Spleen (tissue), 11 donors: ENCODE results near the gene PNCK. TPM values are rescaled to one million over a fixed set of nuclear protein-coding genes. Genes with fewer than 3 reads are reported as not detected.

Experiments used
- DNase-seq: peaks from one replicate; pipeline ENCODE4 v3.0.0-alpha.2; 2020
- H3K27ac ChIP-seq, 8 donors: fragments of 200-600 bp; sonication (generic) in 7 of 8; 1 replicate in 4 of 8; 2 replicates in 4 of 8; pipeline versions ENCODE4 v1.5.0 to v1.8.0; 2016 to 2021; ENCODE audit warnings: inconsistent platforms in 4 of 8, mild to moderate bottlenecking in 4 of 8, moderate library complexity in 1 of 8
- H3K27me3 ChIP-seq, 7 donors: fragments of 200-600 bp; sonication (generic) in 6 of 7; replicated peaks in 1 of 7; 1 replicate in 4 of 7; 2 replicates in 3 of 7; pipeline versions ENCODE4 v1.5.0 to v1.8.0; 2016 to 2021; ENCODE audit warnings: inconsistent platforms in 3 of 7, mild to moderate bottlenecking in 1 of 7
- H3K36me3 ChIP-seq, 6 donors: fragments of 200-600 bp; sonication (generic) in 5 of 6; 1 replicate in 4 of 6; 2 replicates in 2 of 6; pipeline versions ENCODE4 v1.5.0 to v1.8.0; 2016 to 2021; ENCODE audit warnings: inconsistent platforms in 2 of 6
- H3K4me1 ChIP-seq, 6 donors: fragments of 200-600 bp; sonication (generic) in 5 of 6; 1 replicate in 3 of 6; 2 replicates in 3 of 6; pipeline versions ENCODE4 v1.5.0 to v1.8.0; 2016 to 2021; ENCODE audit warnings: inconsistent platforms in 3 of 6
- H3K4me3 ChIP-seq, 8 donors: fragments of 200-600 bp; sonication (generic) in 7 of 8; 1 replicate in 4 of 8; 2 replicates in 4 of 8; pipeline versions ENCODE4 v1.5.0 to v1.8.0; 2016 to 2021; ENCODE audit warnings: inconsistent platforms in 4 of 8, mild to moderate bottlenecking in 4 of 8, moderate library complexity in 2 of 8
- H3K9me3 ChIP-seq, 8 donors: fragments of 200-600 bp; sonication (generic) in 7 of 8; 1 replicate in 4 of 8; 2 replicates in 4 of 8; pipeline versions ENCODE4 v1.5.0 to v1.8.0; 2016 to 2021; ENCODE audit warnings: inconsistent platforms in 4 of 8
- CTCF ChIP-seq, 11 experiments: fragments of 200-600 bp in 7 of 11; fragments of 450-650 bp in 4 of 11; sonication (generic) in 4 of 11; IDR thresholded peaks in 8 of 11; conservative IDR thresholded peaks in 3 of 11; 1 replicate in 7 of 11; 2 replicates in 4 of 11; pipeline versions ENCODE4 v1.4.0 to v1.8.0; 2016 to 2021; ENCODE audit warnings: antibody characterized with exemption in 11 of 11, inconsistent platforms in 4 of 11, mild to moderate bottlenecking in 1 of 11
- POLR2A ChIP-seq, 3 donors: fragments of 450-650 bp; IDR thresholded peaks; one replicate each; pipeline ENCODE4 v1.5.1; 2017; ENCODE audit warnings: antibody characterized with exemption in 3 of 3, mild to moderate bottlenecking in 1 of 3
- POLR2AphosphoS5 ChIP-seq, 3 donors: sonication (generic); formaldehyde crosslinking; IDR thresholded peaks; one replicate each; pipeline ENCODE4 v1.5.1; 2017; ENCODE audit warnings: antibody characterized with exemption in 3 of 3
- WGBS, 5 donors: extraction: QIAGEN DNeasy Blood & Tissue Kit in 3 of 5; methylation state at CpG; one replicate each; pipeline versions ENCODE4 v1.1.5 to v1.1.7; 2013 to 2018; 5-methylcytosine and 5-hydroxymethylcytosine counted together
- intact Hi-C: fragments of 100-400 bp; cut with DNase I; formaldehyde crosslinking; loops from one replicate; pipeline ENCODE4 v1.15.0; 2023; ENCODE audit warnings: low total_unique reads
- polyA plus RNA-seq, 3 donors: library from polyadenylated mRNA; stranded (reverse); fragments of 200-250 nt; gene quantifications; one replicate each; pipeline ENCODE4 v1.2.1, GENCODE V29; 2013
- total RNA-seq, 7 donors: library from RNA; depleted of rRNA in 3 of 7; stranded (reverse); fragments of >200 nt in 3 of 7; fragmentation: NEBNext Ultra II Directional in 4 of 7; extraction: Animal tissue kit (Norgen Biotek cat#: 25700) in 4 of 7; gene quantifications; one replicate each; pipeline versions ENCODE4 v1.1.0 to v1.2.1, GENCODE V29; 2016 to 2021
- donor health status: healthy with polysubstance abuse.
- donor health status: DM: no; HTN: no; CAD: no; lungs with moderate emphysema.
- donor health status: DM: no; HTN: no; CAD: no.
- donor health status: Bipolar disorder and iron deficiency.
- donor health status: healthy.
- donor health status: DM: no; HTN: no; CAD: no.
- donor health status: DM: yes; HTN: yes; CAD: no.

PNCK gene
- total and polyA plus RNA-seq, 10 donors: 0.18 to 1.2 (median 0.54) TPM; not detected in 4

GRCh38 chrX:153645151-153645550 lies 28.5 kb downstream of the PNCK start:
- WGBS, 5 donors: 54 to 69% (median 62%) methylated on average over 6 of the region's 6 CpGs
- Histone ChIP-seq H3K27me3 (peaks cover 0 to 97% (median 81%) of the 10 kb centered on the region in 7 donors), H3K4me1 (peaks cover 4 to 50% (median 35%) of the 10 kb centered on the region in 6 donors), H3K9me3 (no peaks in the 10 kb centered on the region), H3K4me3 (no peak overlapping the region), H3K36me3 (no peaks in the 10 kb centered on the region), H3K27ac (no peak overlapping the region)
- intact Hi-C loops: no loop called here
- TF ChIP-seq POLR2A (IDR thresholded peaks at IDR 0.05) (no peak), CTCF (IDR thresholded peaks at IDR 0.05 in 8 of 11, conservative IDR thresholded peaks at IDR 0.05 in 3 of 11) (no peak), POLR2AphosphoS5 (IDR thresholded peaks at IDR 0.05) (no peak)
- no peak for DNase-seq

GRCh38 chrX:153644356-153645125 lies 29.1 kb downstream of the PNCK start:
- H3K36me3 ChIP-seq: no peaks in the 10 kb centered on the region
- H3K27me3 ChIP-seq: peaks cover 0 to 97% (median 79%) of the 10 kb centered on the region in 7 donors
- no peak for TF ChIP-seq POLR2AphosphoS5 (IDR thresholded peaks at IDR 0.05)
- TF ChIP-seq POLR2A (IDR thresholded peaks at IDR 0.05): no peak
- TF ChIP-seq CTCF (IDR thresholded peaks at IDR 0.05 in 8 of 11, conservative IDR thresholded peaks at IDR 0.05 in 3 of 11): no peak
- 8 to 46% (median 15%) methylated on average over 3 to 46 of the region's 46 CpGs for WGBS, 5 donors
- intact Hi-C loops: no loop called here
- DNase-seq: peak; percentile 62
- peaks cover 4 to 50% (median 35%) of the 10 kb centered on the region in 6 donors for H3K4me1 ChIP-seq
- peak overlapping the region in 1 of 8 donors; percentile 44 for H3K4me3 ChIP-seq
- no peaks in the 10 kb centered on the region for H3K9me3 ChIP-seq
- no peak overlapping the region for H3K27ac ChIP-seq

- 2 to 43% (median 15%) methylated on average over 39 to 76 of the region's 84 CpGs; no CpG with 5 or more reads in 1 of the 5 donors for WGBS, 5 donors
- Histone ChIP-seq H3K9me3 (no peaks in the 10 kb centered on the region), H3K27ac (no peak overlapping the region), H3K36me3 (no peaks in the 10 kb centered on the region), H3K4me3 (peak overlapping the region in 1 of 8 donors; percentile 44), H3K4me1 (peaks cover 4 to 50% (median 35%) of the 10 kb centered on the region in 6 donors), H3K27me3 (peaks cover 0 to 93% (median 72%) of the 10 kb centered on the region in 7 donors)
- peak; percentile 66 for DNase-seq
- intact Hi-C loops: no loop called here
- TF ChIP-seq POLR2AphosphoS5 (IDR thresholded peaks at IDR 0.05) (no peak), CTCF (IDR thresholded peaks at IDR 0.05 in 8 of 11, conservative IDR thresholded peaks at IDR 0.05 in 3 of 11) (peak in 1 of 11 experiments; percentile 11)
Measured at GRCh38 chrX:153643431-153644351, 29.9 kb downstream of the PNCK start.
